ENCODE data around the gene MYB.

The MYB gene

DNA sequence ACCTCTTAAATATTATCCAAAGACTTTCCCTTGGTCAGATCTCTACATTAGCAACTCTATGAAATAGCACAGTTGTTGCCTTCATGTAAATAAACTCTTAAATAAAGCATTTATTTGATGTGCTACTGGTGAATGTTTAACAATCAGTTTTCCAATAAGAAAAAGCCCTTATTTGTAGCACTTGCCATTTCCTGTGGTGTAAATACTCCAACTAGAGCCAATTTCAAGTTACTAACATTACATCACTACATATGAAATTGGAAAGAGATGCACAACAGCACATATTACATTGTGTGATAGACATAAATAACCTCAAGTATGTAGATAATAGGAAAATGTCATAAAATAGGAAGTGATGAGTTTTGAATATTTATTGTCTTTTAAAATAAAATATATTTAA lies 5.0 kb upstream of the MYB start:
- no peak for FAIRE-seq
- no peak for DNase-seq (ENCODE audit: insufficient read length, low spot score)

DNA sequence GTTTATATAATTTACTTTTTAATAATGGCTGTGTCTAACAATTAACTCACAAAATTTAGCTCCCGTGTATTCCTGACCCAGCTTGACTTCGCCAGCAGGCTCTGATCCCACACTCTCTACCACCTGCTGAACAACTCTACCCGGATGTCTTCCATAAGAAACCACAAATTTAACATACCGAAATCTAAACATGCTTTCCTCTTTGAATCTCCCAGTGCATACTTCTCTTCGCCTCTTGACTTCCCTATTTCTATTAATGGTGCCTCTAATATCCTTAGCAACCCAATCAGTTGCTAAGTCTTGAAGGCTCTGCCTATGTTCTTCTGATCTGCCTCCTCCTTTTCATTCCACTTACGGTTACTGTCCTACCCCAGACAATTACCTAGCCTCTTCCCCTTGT lies 4.6 kb upstream of the MYB start:
- FAIRE-seq (no peak), DNase-seq (ENCODE audit: insufficient read length, low spot score) (no peak)
- no peak for TF ChIP-seq POLR2A (IDR thresholded peaks at IDR 0.05; ENCODE audit: low read depth, low read length)

More for the DNA sequence above, 5.0 kb upstream of the MYB start:
- TF ChIP-seq POLR2A (IDR thresholded peaks at IDR 0.05; ENCODE audit: low read depth, low read length), result no peak

DNA sequence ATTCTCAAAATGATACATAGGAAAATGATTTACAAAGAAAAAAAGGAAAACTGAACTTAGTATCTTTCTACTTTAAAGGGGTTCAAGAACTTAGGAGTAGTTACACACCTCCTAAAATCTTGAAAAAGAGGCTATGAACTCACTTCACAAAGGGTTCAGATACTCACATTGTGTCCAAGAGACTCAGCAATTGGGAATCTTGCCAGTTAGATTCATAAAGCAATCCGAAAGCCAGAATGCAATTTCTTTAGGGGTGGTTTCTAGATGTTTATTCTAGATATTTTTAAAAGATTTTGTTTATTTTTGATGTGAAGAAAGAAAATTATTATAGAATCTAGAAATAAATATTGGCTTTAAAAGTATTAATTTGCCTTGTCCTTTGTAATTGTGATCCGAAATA lies 1.7 kb upstream of the MYB start:
- FAIRE-seq, result no peak
- DNase-seq (ENCODE audit: insufficient read length, low spot score), result no peak
- TF ChIP-seq POLR2A (IDR thresholded peaks at IDR 0.05; ENCODE audit: low read depth, low read length), result no peak

DNA sequence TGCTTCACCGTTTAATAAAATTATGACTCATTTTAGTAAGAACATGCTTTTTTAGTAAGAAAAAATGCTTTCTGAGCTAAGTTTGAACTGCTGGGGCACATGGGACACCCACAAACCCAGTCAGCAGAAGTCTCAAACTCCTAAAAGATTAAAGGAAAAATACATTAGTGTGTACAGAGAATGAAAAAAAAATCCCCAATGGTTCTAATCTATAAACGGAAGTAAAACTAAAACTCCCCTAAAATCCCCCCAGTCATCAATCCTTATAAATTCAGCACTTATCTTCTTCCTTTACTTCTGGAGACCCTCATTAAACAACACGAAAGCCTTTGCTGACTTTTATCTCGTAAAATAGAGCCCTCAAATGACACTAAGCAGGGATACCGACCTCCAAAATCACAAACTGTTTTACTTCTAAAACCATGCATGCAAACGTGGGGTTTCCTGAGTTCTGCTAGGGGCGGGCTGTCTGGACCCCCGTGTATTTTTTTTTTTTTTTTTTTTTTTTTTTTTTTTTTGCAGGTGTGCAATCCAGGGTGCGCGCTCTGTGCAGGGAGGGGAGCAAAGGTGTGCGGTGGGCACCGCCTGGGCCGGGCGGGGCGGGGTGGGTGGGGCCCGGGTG lies 1.1 kb upstream of the MYB start:
- TF ChIP-seq POLR2A (IDR thresholded peaks at IDR 0.05; ENCODE audit: low read depth, low read length), result no peak
- DNase-seq (ENCODE audit: insufficient read length, low spot score) (no peak), FAIRE-seq (no peak)

DNA sequence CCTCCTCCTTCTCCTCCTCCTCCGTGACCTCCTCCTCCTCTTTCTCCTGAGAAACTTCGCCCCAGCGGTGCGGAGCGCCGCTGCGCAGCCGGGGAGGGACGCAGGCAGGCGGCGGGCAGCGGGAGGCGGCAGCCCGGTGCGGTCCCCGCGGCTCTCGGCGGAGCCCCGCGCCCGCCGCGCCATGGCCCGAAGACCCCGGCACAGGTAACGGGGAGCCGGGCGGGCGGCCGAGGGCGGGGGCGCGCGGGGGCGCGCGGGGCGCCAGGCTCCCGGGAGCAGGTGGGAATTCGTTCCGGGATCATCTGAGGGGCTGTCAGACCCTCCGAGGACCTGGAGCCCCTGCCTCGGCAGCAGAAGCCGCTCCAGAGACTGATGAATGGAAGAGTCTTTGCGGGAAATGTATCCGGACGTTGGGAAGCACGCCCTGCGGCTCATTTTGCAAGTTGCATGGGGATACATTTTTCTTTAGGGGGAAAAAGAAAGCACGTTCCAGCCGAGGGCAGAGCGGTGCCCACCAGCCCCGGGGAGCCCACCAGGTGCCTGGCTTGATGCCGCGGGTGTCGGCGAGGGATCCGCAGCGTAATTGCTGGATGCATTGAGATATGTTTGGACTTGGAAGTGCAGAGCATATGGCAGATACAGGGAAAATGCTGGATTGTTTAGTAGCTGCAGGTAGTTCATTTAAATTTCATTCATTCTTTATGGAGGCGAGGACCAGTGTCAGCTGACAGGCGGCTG lies 394 bp downstream of the MYB start:
- no peak for FAIRE-seq
- TF ChIP-seq POLR2A (IDR thresholded peaks at IDR 0.05; ENCODE audit: low read depth, low read length), result no peak
- DNase-seq (ENCODE audit: insufficient read length, low spot score), result peak; percentile 15

DNA sequence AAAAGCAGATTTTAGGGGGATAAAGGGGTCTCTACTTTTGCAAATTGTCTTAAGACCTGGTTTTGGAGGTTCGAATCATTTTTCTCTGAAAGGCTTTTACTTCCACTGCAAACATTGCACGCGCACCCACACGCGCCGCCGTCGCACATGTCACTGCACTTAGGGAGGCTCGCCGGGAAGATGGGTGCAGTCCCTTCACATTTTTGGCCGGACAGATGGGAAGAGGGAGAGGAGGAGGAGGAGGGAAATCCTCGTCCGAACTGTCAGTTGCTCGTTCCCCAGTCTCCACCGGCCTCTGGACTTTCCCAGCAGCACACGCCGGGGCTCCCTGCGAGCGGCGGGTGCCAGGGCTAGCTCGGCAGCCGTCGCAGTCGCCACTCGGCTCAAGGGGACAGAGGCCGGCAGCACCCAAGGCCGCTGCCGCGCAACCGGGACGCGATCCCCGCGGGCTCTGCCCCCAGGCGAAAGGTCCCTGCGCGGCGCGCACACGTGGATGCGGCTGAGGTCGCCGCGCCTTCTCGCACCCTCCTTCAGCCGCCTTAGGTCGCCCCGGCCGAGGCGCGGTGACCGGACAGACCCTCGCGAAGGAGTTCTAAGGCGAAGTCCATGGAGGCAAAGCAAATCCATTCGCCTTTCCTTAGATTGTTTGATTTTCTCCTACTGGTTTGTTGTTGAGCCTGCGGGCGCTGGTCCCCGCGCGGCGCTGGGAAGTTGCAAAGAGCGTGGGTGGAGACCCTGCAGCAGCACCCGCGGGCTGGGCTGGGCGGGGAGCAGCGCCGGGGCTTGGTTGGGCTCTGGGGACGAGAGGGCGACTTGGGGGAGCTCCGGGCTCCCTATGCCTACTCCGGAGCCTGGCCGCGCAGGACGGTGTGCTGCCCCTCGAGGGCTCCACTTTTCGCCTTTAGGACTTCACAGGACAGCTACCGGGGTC lies 1.2 kb downstream of the MYB start:
- TF ChIP-seq POLR2A (IDR thresholded peaks at IDR 0.05; ENCODE audit: low read depth, low read length), result no peak
- FAIRE-seq (no peak), DNase-seq (ENCODE audit: insufficient read length, low spot score) (peak; percentile 9)

DNA sequence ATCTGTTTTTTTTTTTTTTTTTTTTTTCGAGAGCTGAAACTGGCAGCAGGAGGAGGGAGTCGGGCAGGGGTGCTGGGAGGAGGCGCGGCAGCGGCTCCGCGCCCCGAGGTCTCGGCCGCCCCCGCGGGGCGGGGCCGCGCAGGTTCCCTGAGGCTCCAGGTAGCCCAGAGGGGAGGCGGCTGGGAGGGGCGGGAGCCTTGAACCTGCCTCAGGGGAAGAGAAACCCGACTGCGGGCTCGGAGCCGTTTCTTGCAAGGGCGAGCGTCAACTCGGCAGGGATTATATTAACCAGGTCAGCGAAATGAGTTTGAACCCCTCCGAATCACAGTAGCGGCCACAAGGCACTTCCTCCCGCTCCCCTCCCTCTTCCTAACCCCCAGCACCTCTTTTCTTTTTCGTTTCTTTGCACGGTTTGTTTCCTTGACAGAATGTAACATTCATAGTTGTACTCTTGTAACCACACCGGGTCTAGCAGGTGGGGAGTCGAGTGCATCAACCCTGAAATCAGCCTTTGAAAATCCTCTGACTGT lies 2.0 kb downstream of the MYB start:
- TF ChIP-seq POLR2A (IDR thresholded peaks at IDR 0.05; ENCODE audit: low read depth, low read length), result no peak
- FAIRE-seq, result no peak
- no peak for DNase-seq (ENCODE audit: insufficient read length, low spot score)

DNA sequence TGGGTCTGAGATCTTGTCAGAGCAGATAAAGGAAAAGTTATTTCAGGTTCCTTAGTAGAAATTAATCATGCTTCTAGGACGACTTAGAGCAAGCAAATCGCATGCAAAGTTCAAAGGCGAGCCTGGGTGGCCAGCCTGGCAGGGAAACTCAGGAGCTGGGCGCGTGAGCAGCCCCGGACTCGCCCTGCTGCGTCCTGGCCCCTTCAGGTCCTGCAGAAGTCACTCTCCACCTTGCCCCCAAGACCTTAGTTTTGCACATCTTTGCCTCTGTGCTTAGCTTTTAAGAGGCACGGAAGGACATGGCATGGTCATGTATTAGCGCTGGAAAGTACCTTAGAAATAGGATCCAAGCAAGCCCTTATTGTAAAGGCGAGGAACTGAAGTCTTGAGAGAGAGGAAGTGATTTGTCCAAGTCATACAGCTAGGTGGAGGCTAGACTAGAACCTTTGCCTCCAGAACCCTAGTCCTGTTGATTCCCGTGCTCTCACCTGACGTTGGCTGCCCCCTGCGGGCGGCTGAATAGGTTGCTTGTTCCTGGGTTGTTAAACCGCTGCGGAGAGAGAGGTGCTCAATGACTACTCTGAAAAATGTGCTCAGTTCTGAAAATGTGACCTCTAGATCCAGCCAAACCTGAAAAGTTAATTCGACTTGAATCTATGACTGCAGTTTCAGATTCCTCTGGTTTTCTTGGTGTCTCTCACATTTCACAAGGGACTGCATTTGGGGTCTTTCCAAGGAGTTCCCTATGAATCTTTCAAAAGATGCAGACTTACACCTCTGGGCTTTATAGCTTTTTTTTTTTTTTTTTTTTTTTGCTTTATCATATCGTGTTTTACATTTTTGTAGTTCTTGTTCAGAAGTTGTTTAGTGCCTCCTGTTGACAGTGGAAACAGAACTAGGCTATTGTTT lies 2.7 kb downstream of the MYB start:
- no peak for TF ChIP-seq POLR2A (IDR thresholded peaks at IDR 0.05; ENCODE audit: low read depth, low read length)
- no peak for FAIRE-seq
- DNase-seq (ENCODE audit: insufficient read length, low spot score), result no peak

DNA sequence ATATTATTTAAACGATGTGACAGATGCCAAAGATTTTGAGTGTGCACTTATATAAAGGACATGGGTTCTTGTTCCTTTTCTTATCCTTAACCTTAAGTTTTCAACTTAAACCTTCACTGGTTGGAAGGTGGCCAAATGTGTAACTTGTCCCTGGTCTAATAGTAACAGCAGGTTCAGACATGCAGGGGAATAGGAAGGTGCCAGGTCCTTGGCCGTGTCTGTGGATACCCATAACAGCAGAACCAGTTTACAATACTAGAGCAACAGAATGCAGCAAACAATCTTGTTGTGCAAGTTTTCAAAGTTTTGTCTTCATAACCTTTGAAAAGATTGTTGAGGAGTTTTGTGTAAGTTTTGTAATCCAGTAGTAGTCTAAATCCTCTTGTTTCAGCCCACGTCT lies 4.4 kb downstream of the MYB start:
- no peak for FAIRE-seq
- TF ChIP-seq POLR2A (IDR thresholded peaks at IDR 0.05; ENCODE audit: low read depth, low read length), result no peak
- no peak for DNase-seq (ENCODE audit: insufficient read length, low spot score)

DNA sequence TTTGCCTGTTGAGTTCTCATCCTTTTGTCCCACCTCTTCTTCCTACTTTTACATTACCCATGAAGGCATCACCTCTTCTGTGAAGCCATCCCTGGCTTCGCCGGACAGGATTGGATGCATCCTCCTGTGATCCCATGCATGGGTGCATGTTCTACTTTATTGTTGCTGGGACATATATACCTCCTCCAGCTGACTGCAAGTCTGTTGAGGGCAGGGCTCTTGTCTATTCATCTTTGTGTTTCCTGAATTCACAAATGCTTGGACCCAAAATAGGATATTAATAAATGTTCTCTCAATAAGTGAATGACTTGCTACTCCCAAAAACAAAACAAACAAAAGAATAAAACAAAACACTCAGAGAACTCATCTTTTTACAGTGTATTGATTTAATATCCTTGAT lies 5.1 kb downstream of the MYB start:
- FAIRE-seq (no peak), DNase-seq (ENCODE audit: insufficient read length, low spot score) (no peak)
- no peak for TF ChIP-seq POLR2A (IDR thresholded peaks at IDR 0.05; ENCODE audit: low read depth, low read length)

DNA sequence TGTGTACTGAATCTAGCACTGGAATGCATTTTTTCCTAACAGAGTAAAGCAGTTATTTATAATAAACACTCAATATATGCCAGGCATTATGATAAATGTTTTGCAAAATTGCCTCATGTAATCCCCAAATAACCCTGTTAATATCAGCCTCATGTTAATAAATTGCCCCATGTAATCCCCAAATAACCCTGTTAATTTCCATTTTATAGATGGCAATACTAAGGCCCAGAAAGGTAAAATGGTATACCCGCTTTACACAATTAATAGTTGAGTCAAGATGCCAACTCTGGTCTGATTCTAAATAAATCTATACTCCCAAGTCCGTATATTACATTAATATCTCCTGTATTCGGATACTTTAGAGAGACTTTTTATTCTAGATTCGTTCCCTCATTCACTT lies 6.3 kb downstream of the MYB start:
- no peak for TF ChIP-seq POLR2A (IDR thresholded peaks at IDR 0.05; ENCODE audit: low read depth, low read length)
- no peak for FAIRE-seq

DNA sequence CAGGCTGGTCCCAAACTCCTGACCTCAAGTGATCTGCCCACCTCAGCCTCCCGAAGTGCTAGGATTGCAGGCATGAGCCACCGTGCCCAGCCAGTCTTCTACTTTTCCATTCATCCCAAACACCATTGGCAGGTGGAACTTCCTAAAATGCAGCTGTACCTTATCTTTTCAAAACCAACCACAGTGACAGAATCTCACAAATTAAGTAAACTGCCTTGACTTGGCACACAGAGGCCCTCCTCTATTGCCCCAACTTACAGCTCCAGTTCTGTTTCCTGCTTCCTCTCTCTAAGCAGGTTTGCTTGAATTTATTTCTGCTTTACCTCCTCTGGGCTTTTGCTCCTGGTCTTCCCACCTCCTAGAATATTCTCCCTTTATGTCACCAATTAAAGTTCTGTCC lies 7.6 kb downstream of the MYB start:
- FAIRE-seq (no peak), DNase-seq (ENCODE audit: insufficient read length, low spot score) (no peak)
- TF ChIP-seq POLR2A (IDR thresholded peaks at IDR 0.05; ENCODE audit: low read depth, low read length), result no peak

More for the DNA sequence above, 6.3 kb downstream of the MYB start:
- DNase-seq (ENCODE audit: insufficient read length, low spot score), result no peak

DNA sequence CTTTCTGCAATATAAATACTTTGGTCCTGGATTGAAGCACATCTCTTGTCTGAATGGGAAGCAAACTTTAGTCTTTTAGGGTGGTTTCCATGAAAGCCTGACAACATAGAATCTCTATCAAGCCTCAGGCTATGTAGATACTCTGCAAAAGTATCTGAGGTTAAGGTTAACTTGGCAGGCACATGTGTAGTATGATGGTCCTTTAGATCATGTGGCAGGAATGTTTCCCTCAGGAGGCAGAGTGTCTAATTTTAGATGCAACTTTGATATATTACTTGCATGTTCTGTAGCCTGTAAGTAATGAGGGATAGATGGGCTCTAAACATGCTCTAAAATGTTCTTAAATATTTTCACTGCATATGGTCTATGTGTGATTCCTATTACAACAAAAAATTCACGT lies 8.2 kb downstream of the MYB start:
- DNase-seq (ENCODE audit: insufficient read length, low spot score) (no peak), FAIRE-seq (no peak)
- no peak for TF ChIP-seq POLR2A (IDR thresholded peaks at IDR 0.05; ENCODE audit: low read depth, low read length)

Data from H54 (cell line).